NCI-H2029 treated with DMSO at 0.1 percent for 48 hours (cell line): ENCODE results near the gene ABCA2.

ENCODE experiments used
- DNase-seq: peaks from one replicate; lab custom pipeline; 2025; lab: John Stamatoyannopoulos, UW

Gene ABCA2

DNA sequence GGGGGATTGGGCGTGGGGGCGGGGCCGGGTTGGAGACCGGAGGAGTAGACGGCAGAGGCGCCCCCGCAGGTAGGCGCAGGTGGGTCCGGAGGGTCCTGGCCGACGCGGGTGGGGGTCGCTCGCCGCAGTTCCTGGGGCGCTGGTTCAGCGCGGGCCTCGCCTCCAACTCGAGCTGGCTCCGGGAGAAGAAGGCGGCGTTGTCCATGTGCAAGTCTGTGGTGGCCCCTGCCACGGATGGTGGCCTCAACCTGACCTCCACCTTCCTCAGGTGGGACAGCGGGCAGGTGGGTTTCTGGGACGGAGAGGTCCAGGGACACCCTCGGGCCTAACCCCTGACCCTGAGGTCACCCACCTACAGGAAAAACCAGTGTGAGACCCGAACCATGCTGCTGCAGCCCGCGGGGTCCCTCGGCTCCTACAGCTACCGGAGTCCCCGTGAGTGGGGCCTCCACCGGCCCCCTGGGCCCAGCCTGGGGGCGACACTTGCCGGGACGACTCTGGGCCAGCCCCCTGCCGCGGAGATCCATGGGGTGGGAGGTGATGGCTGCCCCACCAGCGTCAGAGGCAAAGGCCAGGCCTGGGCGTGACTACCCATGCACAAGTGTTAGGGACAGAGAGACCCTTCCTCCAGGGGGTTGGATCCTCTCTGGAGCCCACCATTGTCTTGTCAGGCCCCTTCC lies 49.0 kb downstream of the ABCA2 start:
- no peak for DNase-seq

- peak; percentile 12 for DNase-seq
Observed at GRCh38 chr9:136978073-136978864, 49.8 kb downstream of the ABCA2 start.

- DNase-seq = no peak
Observed at GRCh38 chr9:136977649-136978072, 50.4 kb downstream of the ABCA2 start.

- no peak for DNase-seq
Observed at GRCh38 chr9:136977223-136977622, 50.8 kb downstream of the ABCA2 start, which contains the start of gene PTGDS. Gene PTGDS (plus strand): TSS chr9:136977504. CDS start chr9:136977579, 75 bp downstream.

- no peak for DNase-seq
Observed at GRCh38 chr9:136975644-136976043, 52.4 kb downstream of the ABCA2 start.

DNA sequence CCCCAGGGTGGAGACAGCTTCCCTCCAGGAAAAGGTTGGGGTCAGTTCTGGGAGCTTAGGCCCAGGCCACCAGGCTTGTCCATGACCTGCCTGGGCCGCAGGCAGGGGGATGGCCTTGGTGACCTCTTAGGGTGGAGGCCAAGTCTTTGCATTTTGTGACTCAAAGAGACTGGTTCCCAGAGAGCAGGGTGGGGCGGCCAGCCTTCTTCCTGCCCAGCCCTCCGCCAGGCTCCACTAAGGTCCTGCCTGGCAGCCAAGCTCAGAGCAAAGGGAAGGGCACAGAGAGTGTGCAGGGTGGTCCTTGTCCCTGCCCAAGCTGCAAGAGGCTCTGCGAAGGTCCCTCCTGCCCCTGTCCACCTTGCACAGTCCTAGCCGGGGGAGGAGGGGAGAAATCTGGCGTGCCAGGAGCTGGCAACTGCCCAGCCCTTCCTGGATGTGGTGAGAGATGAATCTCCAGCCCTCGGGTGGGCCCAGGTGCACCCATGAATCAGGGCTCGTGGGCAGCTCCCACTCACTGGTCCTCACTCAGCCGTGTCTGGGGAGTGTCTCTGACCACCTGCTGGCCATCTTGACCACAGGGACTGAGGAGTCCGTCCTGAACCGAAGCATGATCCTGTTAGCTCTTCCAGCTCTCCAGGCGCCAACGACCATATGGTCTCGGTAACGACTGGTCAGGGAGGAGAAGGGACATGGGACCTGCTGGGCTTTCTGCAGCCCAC lies 53.1 kb downstream of the ABCA2 start:
- DNase-seq = no peak

DNA sequence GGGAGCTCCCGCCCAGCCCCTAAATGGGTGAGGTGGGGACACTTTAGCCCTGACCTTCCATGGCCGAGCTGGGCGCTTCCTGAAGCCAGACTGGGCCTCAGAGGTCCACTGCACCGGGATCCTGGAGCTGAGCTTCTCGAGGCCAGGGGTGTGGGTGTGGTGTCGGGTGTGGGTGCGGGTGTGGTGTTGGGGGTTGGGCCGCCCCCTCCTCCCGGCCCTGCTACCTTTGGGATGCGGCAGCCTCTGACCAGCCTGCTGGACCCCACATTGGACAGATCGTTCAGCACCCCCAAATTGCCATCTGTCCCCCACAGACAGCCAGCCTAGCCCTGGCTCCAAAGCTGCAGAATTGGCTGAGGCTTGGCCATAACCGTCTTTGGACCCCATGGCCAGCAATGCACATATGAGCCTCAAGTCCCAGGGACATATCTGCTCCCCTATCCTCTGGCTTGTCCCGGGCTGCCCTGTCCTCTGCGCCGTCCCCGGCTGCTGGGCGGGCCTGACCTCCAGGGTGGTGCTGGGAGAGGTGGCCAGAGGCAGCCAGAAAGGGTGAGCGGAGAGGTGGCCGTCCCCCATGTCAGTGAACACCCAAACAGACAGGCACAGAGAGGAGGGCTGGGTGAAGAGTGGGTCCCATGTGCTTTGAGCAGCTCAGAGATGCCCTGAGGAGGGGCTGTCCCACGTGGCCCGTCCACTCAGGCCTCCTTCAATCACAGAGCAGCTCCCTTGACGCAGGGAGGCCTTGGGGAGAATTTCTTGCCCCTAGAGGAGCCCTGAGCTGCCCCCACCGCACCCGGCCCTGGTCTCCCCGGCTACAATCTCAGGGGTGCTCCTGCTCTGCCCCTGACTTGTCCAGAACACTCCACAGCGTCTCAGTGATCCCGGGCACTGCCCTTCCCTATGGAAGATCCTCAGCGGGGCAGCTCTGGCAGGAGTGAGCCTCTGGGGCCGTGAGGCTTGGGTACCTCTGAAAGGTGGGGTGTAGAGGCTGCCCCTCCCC lies 54.1 kb downstream of the ABCA2 start:
- no peak for DNase-seq

DNA sequence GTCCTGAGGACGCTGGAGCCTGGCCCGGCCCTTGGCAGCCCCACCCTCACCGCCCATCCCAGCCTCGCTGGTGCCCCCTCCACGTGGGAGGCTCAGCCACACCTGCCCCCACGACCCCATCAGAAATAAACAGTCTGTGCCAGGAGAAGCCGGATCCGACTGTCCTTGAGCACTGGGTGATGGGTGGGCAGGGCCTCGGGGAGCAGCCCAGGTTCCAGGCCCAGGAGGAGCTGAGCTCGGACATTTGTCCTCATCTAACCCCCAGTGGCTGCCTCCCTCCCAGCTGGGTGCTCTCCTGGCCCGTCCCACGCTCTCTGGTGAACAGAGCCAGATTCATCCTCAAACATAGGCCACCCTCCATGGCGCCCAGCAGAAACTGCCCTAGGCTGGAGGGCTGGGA lies 55.3 kb downstream of the ABCA2 start:
- DNase-seq = no peak

DNA sequence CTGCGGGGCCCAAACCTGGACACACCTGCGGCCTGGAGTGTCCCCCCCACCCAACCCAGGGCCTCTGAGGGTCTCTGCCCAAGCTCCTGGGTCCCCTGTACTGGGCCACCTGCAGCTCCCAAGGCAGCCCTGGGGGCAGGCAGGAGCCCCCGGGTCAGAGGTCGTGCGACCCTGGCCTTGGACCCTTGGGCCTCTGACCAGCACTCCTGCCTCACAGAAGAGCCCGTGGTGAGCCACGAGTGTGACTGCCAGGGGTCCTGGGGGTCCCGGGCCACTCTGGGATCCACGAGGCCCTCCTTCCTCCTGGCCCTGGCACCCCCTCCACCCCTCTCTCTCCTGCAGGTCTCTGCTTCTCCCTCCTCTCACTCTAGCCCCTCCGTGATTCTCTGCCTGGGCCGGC lies 55.7 kb downstream of the ABCA2 start:
- no peak for DNase-seq

DNA sequence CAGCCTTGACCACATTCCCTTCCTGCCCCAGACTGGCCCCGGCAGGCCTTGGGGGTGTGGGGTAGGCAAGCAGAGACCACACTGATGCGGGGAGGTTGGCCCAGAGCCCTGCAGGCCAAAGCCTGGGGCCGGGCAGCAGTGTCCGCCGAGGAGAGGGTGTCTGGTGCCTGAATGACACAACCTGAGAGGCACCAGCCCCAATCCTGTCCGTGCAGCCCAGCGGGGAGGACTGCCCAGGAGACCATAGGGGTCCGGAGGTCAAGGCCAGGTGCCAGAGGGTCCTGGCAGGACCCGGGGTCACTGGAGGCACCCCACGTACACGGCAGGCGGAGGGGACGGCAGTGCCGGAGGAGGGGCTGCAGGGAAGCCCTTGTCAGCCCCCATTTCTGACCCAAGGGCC lies 56.3 kb downstream of the ABCA2 start:
- no peak for DNase-seq

DNA sequence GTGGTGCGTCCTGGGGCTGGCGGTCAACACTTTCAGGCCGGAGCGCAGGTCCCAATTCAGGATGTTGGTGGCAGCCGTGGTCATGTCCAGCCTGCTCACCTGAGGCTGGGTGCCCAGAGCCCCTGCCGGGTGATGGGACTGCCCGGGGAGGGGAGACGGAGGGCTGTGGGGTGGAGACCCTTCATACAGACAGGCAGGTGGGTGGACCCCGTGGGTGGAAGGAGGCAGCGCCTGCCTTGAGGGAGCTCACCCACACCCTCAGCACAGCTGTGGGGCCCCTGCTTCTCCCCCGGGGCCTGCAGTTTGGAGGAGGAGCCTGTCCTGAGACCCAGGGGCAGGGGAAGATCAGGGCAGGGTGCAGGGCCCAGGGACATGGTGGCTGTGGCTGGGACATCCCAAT lies 57.7 kb downstream of the ABCA2 start:
- no peak for DNase-seq

DNA sequence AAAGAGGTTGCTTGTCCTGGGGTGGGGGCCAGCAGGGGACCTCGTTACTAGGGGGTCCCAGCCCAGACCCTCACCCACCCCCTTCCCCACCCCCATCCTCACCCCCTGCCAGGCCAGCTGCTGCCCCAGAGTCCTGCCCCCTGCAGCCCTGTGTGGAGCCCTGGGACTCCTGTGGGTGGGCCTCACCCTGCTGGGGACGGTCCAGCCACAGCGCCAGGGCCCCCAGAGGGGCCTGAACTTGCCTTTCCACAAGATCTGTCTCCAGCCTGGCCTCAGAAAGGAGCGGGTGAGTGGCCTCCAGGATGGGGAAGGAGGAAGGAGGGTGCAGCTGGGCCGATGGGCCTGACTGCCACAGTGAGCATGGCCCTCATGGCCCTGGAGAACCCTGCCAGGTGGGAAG lies 58.3 kb downstream of the ABCA2 start:
- DNase-seq = no peak

- DNase-seq = no peak
Observed at GRCh38 chr9:136969150-136969549, 58.9 kb downstream of the ABCA2 start.

GRCh38 chr9:136968333-136969127 lies 59.5 kb downstream of the ABCA2 start:
- no peak for DNase-seq

DNA sequence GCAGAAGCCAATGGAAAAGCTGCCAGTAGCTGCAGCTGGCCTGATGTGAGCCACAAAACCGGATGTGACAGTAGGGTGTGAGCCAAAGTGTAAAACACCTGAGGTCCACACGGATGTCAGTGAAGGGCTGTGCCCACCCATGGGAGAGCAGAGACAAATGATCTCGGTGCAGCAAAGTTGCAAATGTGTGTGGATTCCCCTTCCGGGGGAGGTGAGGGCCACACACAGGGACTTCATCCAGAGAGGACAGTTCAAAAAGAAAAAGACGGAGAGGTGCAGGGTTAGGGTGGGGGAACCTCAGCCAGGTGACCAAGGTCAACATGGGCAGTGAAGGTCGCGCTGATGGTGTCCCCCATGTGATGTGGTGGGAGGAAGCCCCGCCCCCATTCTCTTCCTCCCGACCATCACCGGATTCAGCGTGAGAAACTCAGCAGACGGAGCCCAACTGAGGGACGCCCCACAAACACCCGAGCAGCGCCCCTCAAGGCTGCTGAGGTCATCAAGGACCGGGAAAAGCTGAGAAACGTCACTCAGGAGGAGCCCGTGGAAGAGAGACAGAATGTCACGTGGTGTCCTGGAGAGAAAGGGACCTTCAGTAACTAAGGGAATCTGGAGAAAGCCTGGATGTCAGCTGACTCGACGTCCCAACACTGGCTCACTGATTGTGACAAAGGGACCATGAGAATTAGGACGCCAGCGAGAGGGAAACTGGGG lies 62.1 kb downstream of the ABCA2 start:
- no peak for DNase-seq

DNA sequence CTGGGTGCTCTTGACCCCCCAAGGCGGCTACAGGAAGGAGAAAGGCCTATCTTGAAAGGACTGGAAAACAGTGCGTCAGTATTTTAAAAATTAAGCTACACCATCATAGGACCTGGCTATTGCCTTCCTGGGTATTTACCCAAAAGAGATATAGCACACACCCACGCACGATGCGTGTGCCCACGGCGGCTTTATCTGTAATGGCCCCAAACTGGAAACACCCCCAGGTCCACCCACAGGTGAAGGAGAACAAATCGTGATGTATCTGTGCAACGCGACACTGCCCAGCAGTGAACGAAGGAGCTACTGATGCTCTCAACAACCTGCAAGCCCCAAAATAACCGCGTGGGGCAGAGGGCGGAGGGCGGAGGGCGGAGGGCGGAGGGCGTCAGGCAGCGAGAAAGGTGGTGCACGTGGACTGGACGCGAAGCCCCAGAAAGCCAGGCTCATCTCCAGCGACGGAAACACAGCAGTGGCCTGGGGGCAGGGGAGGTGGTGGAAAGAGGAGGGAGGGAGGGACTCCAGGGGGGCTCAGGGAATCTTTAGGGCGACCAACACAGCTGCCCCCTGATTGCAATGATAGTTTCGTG lies 63.1 kb downstream of the ABCA2 start:
- no peak for DNase-seq

- no peak for DNase-seq
Observed at GRCh38 chr9:136964171-136964689, 63.8 kb downstream of the ABCA2 start.

DNA sequence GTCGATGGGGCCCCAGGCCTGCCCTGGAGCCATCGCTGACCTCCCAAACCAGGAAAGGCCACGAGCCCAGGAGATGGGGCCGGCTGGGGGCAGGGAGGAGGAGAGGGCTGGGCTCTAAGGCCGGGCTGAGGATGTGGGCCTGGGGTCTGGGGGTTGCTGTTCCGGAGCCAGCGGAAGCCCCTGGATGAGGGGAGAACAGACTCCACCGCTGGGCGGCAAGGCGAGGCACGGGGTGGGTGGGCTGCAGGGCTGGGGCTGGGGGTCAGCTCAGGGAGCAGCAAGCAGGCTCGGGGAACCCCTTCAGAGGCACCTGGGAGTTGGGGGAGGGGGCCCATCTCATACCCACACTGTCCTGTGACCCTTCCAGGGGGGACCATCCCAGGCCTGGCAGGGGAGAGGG lies 64.3 kb downstream of the ABCA2 start:
- DNase-seq = no peak

DNA sequence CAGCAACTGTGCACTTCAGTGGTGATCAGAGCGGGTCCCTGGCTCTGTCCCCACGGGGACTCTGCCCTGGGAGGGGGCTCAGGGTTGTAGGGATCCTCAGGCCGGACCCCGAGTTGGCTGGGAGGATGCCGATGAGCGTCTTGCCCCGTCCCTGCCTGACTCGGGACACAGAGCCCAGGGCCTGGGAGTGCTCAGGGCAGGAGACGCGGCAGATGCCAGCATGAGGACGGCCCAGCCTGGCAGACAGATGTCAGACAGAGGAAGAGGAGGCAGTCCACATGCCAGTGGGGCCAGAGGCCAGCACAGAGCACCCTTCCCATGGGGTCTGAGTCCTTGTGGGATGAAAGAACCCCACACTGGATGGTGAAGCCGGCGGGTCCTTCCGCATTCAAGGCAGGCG lies 64.7 kb downstream of the ABCA2 start:
- DNase-seq = no peak
